ENCODE measurements around the gene DIAPH1.

DNA sequence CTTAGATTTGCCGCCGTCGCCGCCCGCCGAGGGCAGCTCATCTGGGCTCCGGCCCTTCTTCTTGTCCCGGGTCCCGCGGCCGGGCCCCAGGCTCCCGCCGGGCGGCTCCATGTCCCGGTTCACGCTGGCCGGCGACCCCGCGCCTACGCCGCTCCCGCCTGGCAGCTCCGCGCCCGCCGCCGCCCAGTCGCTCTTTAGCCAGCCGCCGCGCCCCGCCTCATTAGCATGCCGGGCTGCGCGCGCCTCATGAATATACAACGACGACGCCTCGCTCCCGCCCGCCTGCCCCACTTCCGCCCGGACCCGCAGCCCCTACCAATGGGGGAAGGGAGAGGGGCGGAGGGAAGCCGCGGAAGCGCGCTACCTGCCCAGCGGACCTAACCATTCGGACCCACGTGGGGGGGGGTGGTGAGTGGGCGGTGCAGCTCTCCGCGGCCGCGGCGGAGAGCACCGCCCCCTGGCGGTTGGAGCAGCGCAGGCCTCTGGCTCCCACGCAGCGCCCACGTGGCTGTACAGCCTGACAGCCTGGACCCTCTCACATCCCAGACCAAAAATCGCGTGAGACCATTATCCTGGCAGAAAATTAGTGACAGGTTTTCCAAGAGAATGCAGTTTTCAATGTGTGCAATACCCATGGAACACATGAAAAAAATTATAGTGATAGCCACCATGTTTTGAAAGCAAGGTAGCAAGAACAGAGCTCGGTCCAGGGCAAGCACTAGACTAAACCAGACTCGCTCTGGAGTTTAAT is at the start of gene DIAPH1:
- TF ChIP-seq, protein P1, sequence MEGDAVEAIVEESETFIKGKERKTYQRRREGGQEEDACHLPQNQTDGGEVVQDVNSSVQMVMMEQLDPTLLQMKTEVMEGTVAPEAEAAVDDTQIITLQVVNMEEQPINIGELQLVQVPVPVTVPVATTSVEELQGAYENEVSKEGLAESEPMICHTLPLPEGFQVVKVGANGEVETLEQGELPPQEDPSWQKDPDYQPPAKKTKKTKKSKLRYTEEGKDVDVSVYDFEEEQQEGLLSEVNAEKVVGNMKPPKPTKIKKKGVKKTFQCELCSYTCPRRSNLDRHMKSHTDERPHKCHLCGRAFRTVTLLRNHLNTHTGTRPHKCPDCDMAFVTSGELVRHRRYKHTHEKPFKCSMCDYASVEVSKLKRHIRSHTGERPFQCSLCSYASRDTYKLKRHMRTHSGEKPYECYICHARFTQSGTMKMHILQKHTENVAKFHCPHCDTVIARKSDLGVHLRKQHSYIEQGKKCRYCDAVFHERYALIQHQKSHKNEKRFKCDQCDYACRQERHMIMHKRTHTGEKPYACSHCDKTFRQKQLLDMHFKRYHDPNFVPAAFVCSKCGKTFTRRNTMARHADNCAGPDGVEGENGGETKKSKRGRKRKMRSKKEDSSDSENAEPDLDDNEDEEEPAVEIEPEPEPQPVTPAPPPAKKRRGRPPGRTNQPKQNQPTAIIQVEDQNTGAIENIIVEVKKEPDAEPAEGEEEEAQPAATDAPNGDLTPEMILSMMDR (IDR thresholded peaks at IDR 0.05) = peak; percentile 97 to 100 (median 100)
- peak; percentile 95 for TF ChIP-seq POLR2A (IDR thresholded peaks at IDR 0.05)

All from prostate gland (tissue), 2 donors.